HCT116 (cell line): ENCODE measurements around the gene ARHGEF12. TPM values are rescaled to one million over a fixed set of nuclear protein-coding genes. Genes with fewer than 3 reads are reported as not detected.

Source experiments
- ATAC-seq: fragments of 200-7000 bp; cut with Tn5 transposase; 2 replicates; pipeline ENCODE4 v1.9.1; 2020; ENCODE audit warnings: mild to moderate bottlenecking, moderate library complexity
- BruUV-seq: library from RNA; stranded (reverse); fragments of 400-500 nt; replicated peaks from 2 replicates; lab custom pipeline; 2021; lab: Mats Ljungman, UMichigan
- CTCF ChIA-PET: fragments of 300-600 bp; sonication (Branson Sonifier 250); formaldehyde crosslinking; loops from one replicate; lab custom pipeline; 2021; ENCODE audit warnings: antibody characterized with exemption; lab: Charles Lee
- POLR2A ChIA-PET: fragments of 300-600, 350-600 bp; sonication (Branson Sonifier 250); formaldehyde crosslinking; loops from one replicate; lab custom pipeline; 2021; ENCODE audit warnings: antibody characterized with exemption; lab: Charles Lee
- RAD21 ChIA-PET, 2 experiments: fragments of 300-600 bp; sonication (Branson Sonifier 250); formaldehyde crosslinking; loops; one replicate each; lab custom pipeline; 2023; ENCODE audit warnings: low total read pairs in 2 of 2; ENCODE audit not compliant: uncharacterized antibody in 2 of 2, unreplicated experiment in 2 of 2, low non-redundant PET in 1 of 2; lab: Charles Lee
- DNase-seq: peaks from one replicate; pipeline ENCODE4 v3.0.0-alpha.2; 2010; ENCODE audit warnings: low read depth, low spot score
- H2AFZ ChIP-seq: fragments of 200-600 bp; shearing (Covaris generic), sonication (generic); 2 replicates; pipeline ENCODE4 v1.6.1; 2017; ENCODE audit warnings: low read depth, mixed run types, mixed read lengths, antibody characterized with exemption, low read length; ENCODE audit not compliant: poor library complexity, severe bottlenecking
- H3K27ac ChIP-seq: 2 replicates; pipeline ENCODE4 v1.5.1; 2012; ENCODE audit warnings: low read depth, low read length
- H3K27me3 ChIP-seq: fragments of 200-600 bp; sonication (generic); 2 replicates; pipeline ENCODE4 v1.6.1; 2016; ENCODE audit warnings: mixed run types, low read length, mixed read lengths; ENCODE audit not compliant: insufficient read depth
- H3K36me3 ChIP-seq, 2 experiments: fragments of 200-500 bp in 1 of 2; fragments of 200-600 bp in 1 of 2; sonication (Bioruptor generic) in 1 of 2; sonication (generic) in 1 of 2; 2 replicates each; pipeline versions ENCODE4 v1.5.1 to v1.6.1; 2014 to 2016; ENCODE audit warnings: low read length in 2 of 2, inconsistent platforms in 1 of 2, mixed read lengths in 1 of 2, mixed run types in 1 of 2; ENCODE audit not compliant: insufficient read depth in 2 of 2, control insufficient read depth in 1 of 2
- H3K4me1 ChIP-seq, 2 experiments: fragments of 200-600 bp in 1 of 2; sonication (generic) in 1 of 2; 2 replicates each; pipeline versions ENCODE4 v1.5.1 to v1.6.1; 2012 to 2017; ENCODE audit warnings: low read length in 2 of 2, inconsistent platforms in 1 of 2, mild to moderate bottlenecking in 1 of 2, mixed read lengths in 1 of 2, mixed run types in 1 of 2, moderate library complexity in 1 of 2; ENCODE audit not compliant: insufficient read depth in 2 of 2, control insufficient read depth in 1 of 2
- H3K4me2 ChIP-seq: fragments of 200-600 bp; sonication (generic); 2 replicates; pipeline ENCODE4 v1.6.1; 2017; ENCODE audit warnings: mixed run types, low read length, mixed read lengths
- H3K4me3 ChIP-seq, 2 experiments: fragments of 200-600 bp in 1 of 2; sonication (generic) in 1 of 2; replicated peaks in 1 of 2; 2 replicates each; pipeline ENCODE4 v1.5.1; 2011 to 2016; ENCODE audit warnings: low read length in 2 of 2, control low read depth in 1 of 2, low read depth in 1 of 2, mild to moderate bottlenecking in 1 of 2, mixed read lengths in 1 of 2, mixed run types in 1 of 2
- H3K79me2 ChIP-seq: fragments of 200-600 bp; sonication (generic); 2 replicates; pipeline ENCODE4 v1.6.1; 2017; ENCODE audit warnings: mild to moderate bottlenecking, mixed run types, low read length, moderate library complexity, mixed read lengths; ENCODE audit not compliant: insufficient read depth
- H3K9ac ChIP-seq: fragments of 200-600 bp; sonication (generic); 2 replicates; pipeline ENCODE4 v1.6.1; 2016; ENCODE audit warnings: low read length, mixed read lengths
- H3K9me2 ChIP-seq: fragments of 200-600 bp; sonication (generic), shearing (Covaris generic); 2 replicates; pipeline ENCODE4 v1.6.1; 2017; ENCODE audit warnings: mixed run types, mild to moderate bottlenecking, moderate library complexity; ENCODE audit not compliant: insufficient read depth
- H3K9me3 ChIP-seq, 2 experiments: fragments of 200-500 bp in 1 of 2; fragments of 200-600 bp in 1 of 2; sonication (Bioruptor generic) in 1 of 2; sonication (generic) in 1 of 2; 2 replicates each; pipeline ENCODE4 v1.6.1; 2014 to 2017; ENCODE audit warnings: low read length in 2 of 2, mixed read lengths in 2 of 2, inconsistent platforms in 1 of 2, low read depth in 1 of 2, mild to moderate bottlenecking in 1 of 2, mixed run types in 1 of 2, moderate library complexity in 1 of 2; ENCODE audit not compliant: control insufficient read depth in 1 of 2, insufficient read depth in 1 of 2
- H4K20me1 ChIP-seq: fragments of 200-600 bp; sonication (generic), shearing (Covaris generic); 2 replicates; pipeline ENCODE4 v1.6.1; 2017; ENCODE audit warnings: mixed run types, mild to moderate bottlenecking, moderate library complexity; ENCODE audit not compliant: insufficient read depth
- CBX3 ChIP-seq: IDR thresholded peaks from 2 replicates; pipeline ENCODE4 v1.6.1; 2012; ENCODE audit warnings: low read depth
- CEBPB ChIP-seq: IDR thresholded peaks from 2 replicates; pipeline ENCODE4 v1.6.1; 2012; ENCODE audit warnings: low read depth
- ELF1 ChIP-seq: IDR thresholded peaks from 2 replicates; pipeline ENCODE4 v1.6.1; 2012; ENCODE audit warnings: low read depth, borderline replicate concordance
- EZH2 ChIP-seq: fragments of 200-600 bp; sonication (generic); IDR thresholded peaks from 2 replicates; pipeline ENCODE4 v1.6.1; 2017; ENCODE audit warnings: antibody characterized with exemption, mixed run types
- EZH2phosphoT487 ChIP-seq: fragments of 200-600 bp; IDR thresholded peaks from 2 replicates; pipeline ENCODE4 v1.6.1; 2018; ENCODE audit warnings: antibody characterized with exemption, borderline replicate concordance
- FOSL1 ChIP-seq: IDR thresholded peaks from 2 replicates; pipeline ENCODE4 v1.6.1; 2012; ENCODE audit warnings: low read depth
- JUND ChIP-seq: IDR thresholded peaks from 2 replicates; pipeline ENCODE4 v1.6.1; 2012
- POLR2A ChIP-seq: IDR thresholded peaks from 2 replicates; pipeline ENCODE4 v1.7.0; 2011; ENCODE audit warnings: borderline replicate concordance; ENCODE audit not compliant: insufficient read depth, insufficient read length; ENCODE audit errors: extremely low read depth
- SIN3A ChIP-seq: IDR thresholded peaks from 2 replicates; pipeline ENCODE4 v1.6.1; 2012; ENCODE audit warnings: low read depth
- SP1 ChIP-seq: IDR thresholded peaks from 2 replicates; pipeline ENCODE4 v1.6.1; 2012; ENCODE audit warnings: low read depth
- TCF7L2 ChIP-seq: IDR thresholded peaks from 2 replicates; pipeline ENCODE4 v1.7.0; 2011; ENCODE audit warnings: borderline replicate concordance, inconsistent platforms; ENCODE audit not compliant: insufficient read depth, insufficient read length; ENCODE audit errors: extremely low read depth
- YY1 ChIP-seq: IDR thresholded peaks from 2 replicates; pipeline ENCODE4 v1.6.1; 2011; ENCODE audit warnings: low read length, low read depth, moderate library complexity, mild to moderate bottlenecking; ENCODE audit not compliant: insufficient replicate concordance; ENCODE audit errors: extremely low read depth
- ZFX ChIP-seq: fragments of 450-650 bp; IDR thresholded peaks from 2 replicates; pipeline ENCODE4 v1.6.1; 2017
- ZNF274 ChIP-seq: fragments of 200-500 bp; sonication (Bioruptor generic); IDR thresholded peaks from 2 replicates; pipeline ENCODE4 v1.6.1; 2014; ENCODE audit warnings: mild to moderate bottlenecking, low read depth, low read length, inconsistent platforms
- intact Hi-C: fragments of 100-400 bp; cut with micrococcal nuclease; formaldehyde crosslinking; loops from 2 replicates; pipeline ENCODE4 v1.10.0; 2022
- total RNA-seq: library from RNA; stranded (reverse); gene quantifications from one replicate; pipeline ENCODE4 v1.2.1, GENCODE V29; 2021; ENCODE audit not compliant: unreplicated experiment
- TF ChIP-seq, protein P1 (sequence below): IDR thresholded peaks from 2 replicates; pipeline ENCODE4 v1.6.1; 2012; ENCODE audit warnings: low read depth
- TF ChIP-seq, protein P2 (sequence below): IDR thresholded peaks from 2 replicates; pipeline ENCODE4 v1.6.1; 2012
- TF ChIP-seq, protein P3 (sequence below), 3 experiments: fragments of 200-600 bp in 1 of 3; sonication (generic) in 1 of 3; IDR thresholded peaks in 2 of 3; conservative IDR thresholded peaks in 1 of 3; 2 replicates each; pipeline ENCODE4 v1.5.1; 2012 to 2017; ENCODE audit warnings: low read depth in 2 of 3, low read length in 2 of 3, antibody characterized with exemption in 1 of 3, borderline replicate concordance in 1 of 3, control low read depth in 1 of 3, mild to moderate bottlenecking in 1 of 3, mixed read lengths in 1 of 3, mixed run types in 1 of 3, moderate library complexity in 1 of 3; ENCODE audit not compliant: insufficient read depth in 1 of 3

ARHGEF12 gene
- total RNA-seq, 1 experiment from 2014 or later, result 81.4 TPM

DNA sequence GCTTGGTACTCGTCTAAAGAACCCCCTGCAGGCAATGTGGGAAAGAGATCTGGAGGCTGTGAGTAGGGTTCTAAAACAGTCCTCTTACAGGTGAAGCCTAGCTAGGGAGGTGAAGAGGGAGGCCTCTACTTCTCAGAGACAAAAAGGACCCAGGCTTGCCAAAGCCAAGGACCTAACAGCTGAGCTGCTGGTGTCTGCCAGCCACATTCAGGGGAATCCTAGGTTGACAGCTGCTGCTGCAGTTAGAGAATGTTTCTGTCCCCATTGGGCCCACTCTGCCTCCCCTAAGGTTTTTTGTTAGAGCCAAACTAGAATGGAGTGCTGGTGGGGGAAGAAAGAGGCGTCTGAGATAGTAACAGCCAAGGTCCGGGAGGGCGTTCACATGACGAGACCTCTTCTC is 37.8 kb upstream of the ARHGEF12 start:
- Histone ChIP-seq H3K79me2 (no peaks in the 10 kb centered on the region), H3K36me3 (no peaks in the 10 kb centered on the region), H3K4me1 (peaks cover 7 to 33% of the 10 kb centered on the region in 2 experiments), H3K9ac (no peak overlapping the region), H3K27ac (no peak overlapping the region), H3K4me3 (no peak overlapping the region), H3K9me3 (no peaks in the 10 kb centered on the region), H3K27me3 (peaks cover 11% of the 10 kb centered on the region; the same call in 1 of the 2 replicates), H3K9me2 (no peaks in the 10 kb centered on the region), H2AFZ (no peak overlapping the region), H3K4me2 (no peak overlapping the region), H4K20me1 (no peaks in the 10 kb centered on the region)
- ChIA-PET RAD21 (no interaction called here), POLR2A (interaction anchor here (6.4 kb wide), 1 partner anchor 62 kb away, joined by 37 read pairs; no protein-coding TSS in a partner anchor), CTCF (interaction anchor here (11.3 kb wide), 1 partner anchor 64 kb away, joined by 240 read pairs; the partner anchor contains the start of gene POU2F3)
- TF ChIP-seq FOSL1 (no peak), SIN3A (no peak), JUND (no peak), ZNF274 (no peak), CBX3 (no peak), CEBPB (no peak), EZH2 (no peak), SP1 (no peak), ELF1 (no peak), YY1 (no peak), ZFX (no peak), POLR2A (no peak), TCF7L2 (no peak), EZH2phosphoT487 (no peak)
- TF ChIP-seq, protein P1, sequence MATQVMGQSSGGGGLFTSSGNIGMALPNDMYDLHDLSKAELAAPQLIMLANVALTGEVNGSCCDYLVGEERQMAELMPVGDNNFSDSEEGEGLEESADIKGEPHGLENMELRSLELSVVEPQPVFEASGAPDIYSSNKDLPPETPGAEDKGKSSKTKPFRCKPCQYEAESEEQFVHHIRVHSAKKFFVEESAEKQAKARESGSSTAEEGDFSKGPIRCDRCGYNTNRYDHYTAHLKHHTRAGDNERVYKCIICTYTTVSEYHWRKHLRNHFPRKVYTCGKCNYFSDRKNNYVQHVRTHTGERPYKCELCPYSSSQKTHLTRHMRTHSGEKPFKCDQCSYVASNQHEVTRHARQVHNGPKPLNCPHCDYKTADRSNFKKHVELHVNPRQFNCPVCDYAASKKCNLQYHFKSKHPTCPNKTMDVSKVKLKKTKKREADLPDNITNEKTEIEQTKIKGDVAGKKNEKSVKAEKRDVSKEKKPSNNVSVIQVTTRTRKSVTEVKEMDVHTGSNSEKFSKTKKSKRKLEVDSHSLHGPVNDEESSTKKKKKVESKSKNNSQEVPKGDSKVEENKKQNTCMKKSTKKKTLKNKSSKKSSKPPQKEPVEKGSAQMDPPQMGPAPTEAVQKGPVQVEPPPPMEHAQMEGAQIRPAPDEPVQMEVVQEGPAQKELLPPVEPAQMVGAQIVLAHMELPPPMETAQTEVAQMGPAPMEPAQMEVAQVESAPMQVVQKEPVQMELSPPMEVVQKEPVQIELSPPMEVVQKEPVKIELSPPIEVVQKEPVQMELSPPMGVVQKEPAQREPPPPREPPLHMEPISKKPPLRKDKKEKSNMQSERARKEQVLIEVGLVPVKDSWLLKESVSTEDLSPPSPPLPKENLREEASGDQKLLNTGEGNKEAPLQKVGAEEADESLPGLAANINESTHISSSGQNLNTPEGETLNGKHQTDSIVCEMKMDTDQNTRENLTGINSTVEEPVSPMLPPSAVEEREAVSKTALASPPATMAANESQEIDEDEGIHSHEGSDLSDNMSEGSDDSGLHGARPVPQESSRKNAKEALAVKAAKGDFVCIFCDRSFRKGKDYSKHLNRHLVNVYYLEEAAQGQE, result no peak
- TF ChIP-seq, protein P2, sequence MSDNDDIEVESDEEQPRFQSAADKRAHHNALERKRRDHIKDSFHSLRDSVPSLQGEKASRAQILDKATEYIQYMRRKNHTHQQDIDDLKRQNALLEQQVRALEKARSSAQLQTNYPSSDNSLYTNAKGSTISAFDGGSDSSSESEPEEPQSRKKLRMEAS, result no peak
- TF ChIP-seq, protein P3, sequence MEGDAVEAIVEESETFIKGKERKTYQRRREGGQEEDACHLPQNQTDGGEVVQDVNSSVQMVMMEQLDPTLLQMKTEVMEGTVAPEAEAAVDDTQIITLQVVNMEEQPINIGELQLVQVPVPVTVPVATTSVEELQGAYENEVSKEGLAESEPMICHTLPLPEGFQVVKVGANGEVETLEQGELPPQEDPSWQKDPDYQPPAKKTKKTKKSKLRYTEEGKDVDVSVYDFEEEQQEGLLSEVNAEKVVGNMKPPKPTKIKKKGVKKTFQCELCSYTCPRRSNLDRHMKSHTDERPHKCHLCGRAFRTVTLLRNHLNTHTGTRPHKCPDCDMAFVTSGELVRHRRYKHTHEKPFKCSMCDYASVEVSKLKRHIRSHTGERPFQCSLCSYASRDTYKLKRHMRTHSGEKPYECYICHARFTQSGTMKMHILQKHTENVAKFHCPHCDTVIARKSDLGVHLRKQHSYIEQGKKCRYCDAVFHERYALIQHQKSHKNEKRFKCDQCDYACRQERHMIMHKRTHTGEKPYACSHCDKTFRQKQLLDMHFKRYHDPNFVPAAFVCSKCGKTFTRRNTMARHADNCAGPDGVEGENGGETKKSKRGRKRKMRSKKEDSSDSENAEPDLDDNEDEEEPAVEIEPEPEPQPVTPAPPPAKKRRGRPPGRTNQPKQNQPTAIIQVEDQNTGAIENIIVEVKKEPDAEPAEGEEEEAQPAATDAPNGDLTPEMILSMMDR (IDR thresholded peaks at IDR 0.05 in 2 of 3, conservative IDR thresholded peaks at IDR 0.05 in 1 of 3; ENCODE audit: borderline replicate concordance in 1 of 3, insufficient read depth in 1 of 3, low read depth in 2 of 3, low read length in 2 of 3), result no peak
- DNase-seq, result no peak
- intact Hi-C loops, result no loop called here
- BruUV-seq, result no TSS peak
- ATAC-seq, result no peak
